ENCODE data around the gene COL4A2.

DNA sequence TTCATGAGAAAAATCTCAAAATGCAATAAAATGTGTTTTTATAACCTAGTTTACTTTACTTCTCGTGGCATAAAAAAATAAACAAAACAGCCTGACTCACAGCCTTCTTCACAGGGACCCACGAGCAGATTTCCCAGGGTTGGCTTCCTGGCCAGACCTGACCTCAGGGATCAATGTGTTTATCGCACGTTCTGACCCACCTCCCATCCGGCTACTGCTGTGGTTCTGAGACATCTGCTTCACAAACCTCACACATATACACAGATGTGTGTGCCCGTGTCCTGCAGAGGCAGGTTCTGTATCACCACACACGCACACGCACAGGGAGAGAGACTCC is 118.3 kb downstream of the COL4A2 start:
- TF ChIP-seq, protein P1, sequence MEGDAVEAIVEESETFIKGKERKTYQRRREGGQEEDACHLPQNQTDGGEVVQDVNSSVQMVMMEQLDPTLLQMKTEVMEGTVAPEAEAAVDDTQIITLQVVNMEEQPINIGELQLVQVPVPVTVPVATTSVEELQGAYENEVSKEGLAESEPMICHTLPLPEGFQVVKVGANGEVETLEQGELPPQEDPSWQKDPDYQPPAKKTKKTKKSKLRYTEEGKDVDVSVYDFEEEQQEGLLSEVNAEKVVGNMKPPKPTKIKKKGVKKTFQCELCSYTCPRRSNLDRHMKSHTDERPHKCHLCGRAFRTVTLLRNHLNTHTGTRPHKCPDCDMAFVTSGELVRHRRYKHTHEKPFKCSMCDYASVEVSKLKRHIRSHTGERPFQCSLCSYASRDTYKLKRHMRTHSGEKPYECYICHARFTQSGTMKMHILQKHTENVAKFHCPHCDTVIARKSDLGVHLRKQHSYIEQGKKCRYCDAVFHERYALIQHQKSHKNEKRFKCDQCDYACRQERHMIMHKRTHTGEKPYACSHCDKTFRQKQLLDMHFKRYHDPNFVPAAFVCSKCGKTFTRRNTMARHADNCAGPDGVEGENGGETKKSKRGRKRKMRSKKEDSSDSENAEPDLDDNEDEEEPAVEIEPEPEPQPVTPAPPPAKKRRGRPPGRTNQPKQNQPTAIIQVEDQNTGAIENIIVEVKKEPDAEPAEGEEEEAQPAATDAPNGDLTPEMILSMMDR (conservative IDR thresholded peaks at IDR 0.05; ENCODE audit: low read depth, low read length): no peak
- TF ChIP-seq EZH2 (IDR thresholded peaks at IDR 0.05; ENCODE audit: low read length, unreplicated experiment): no peak
- TF ChIP-seq EZH2phosphoT487 (IDR thresholded peaks at IDR 0.05; ENCODE audit: borderline replicate concordance, low read length): no peak
